Stomach (tissue), 4 donors: ENCODE measurements around the gene PALLD.

Experiments used
- CTCF ChIP-seq, 7 experiments: fragments of 450-650 bp in 4 of 7; fragments of 200-600 bp in 3 of 7; sonication (generic) in 3 of 7; IDR thresholded peaks; one replicate each; pipeline ENCODE4 v1.5.1; 2016 to 2019; ENCODE audit warnings: antibody characterized with exemption in 7 of 7, control low read depth in 2 of 7, mild to moderate bottlenecking in 1 of 7
- EP300 ChIP-seq: sonication (generic); formaldehyde crosslinking; IDR thresholded peaks from one replicate; pipeline ENCODE4 v1.6.1; 2017; ENCODE audit warnings: antibody characterized with exemption

- no peak for TF ChIP-seq EP300
- no peak for TF ChIP-seq CTCF (IDR thresholded peaks at IDR 0.05)
Measured at GRCh38 chr4:168515222-168516011, 18.6 kb downstream of the PALLD start.
